Measurements from ENCODE around the gene NPB.

The NPB gene

GRCh38 chr17:81927653-81928543, 25.9 kb downstream of the NPB start, which contains the start of gene MAFG:
TSS of gene MAFG (minus strand) at chr17:81927735. CDS start at chr17:81923185, 4,550 bp downstream.
- peak within 1 kb of the TSS; percentile 99 for H3K4me2 ChIP-seq (ENCODE audit: low read depth, low read length)
- no peaks in the 10 kb centered on the region for H3K9me3 ChIP-seq (replicated peaks; ENCODE audit: insufficient read depth, low read length)
- H2AFZ ChIP-seq (ENCODE audit: low read length), result peak within 1 kb of the TSS; percentile 74
- peak; percentile 51 for TF ChIP-seq CTCF (IDR thresholded peaks at IDR 0.05; ENCODE audit: low read length)
- no peak for TF ChIP-seq EZH2phosphoT487 (IDR thresholded peaks at IDR 0.05; ENCODE audit: low read length)
- peaks cover 49% of the 10 kb centered on the region for H3K79me2 ChIP-seq (ENCODE audit: low read length)
- peak within 1 kb of the TSS; percentile 74 for H3K9ac ChIP-seq (ENCODE audit: low read length)
- H3K9me2 ChIP-seq (replicated peaks; ENCODE audit: insufficient read depth, low read length), result no peaks in the 10 kb centered on the region
- no peaks in the 10 kb centered on the region for H3K36me3 ChIP-seq (replicated peaks; ENCODE audit: insufficient read depth, low read length)
- peaks cover 23% of the 10 kb centered on the region for H3F3A ChIP-seq (ENCODE audit: insufficient read depth, low read length)
- peak; percentile 94 for DNase-seq
- H3K4me1 ChIP-seq (ENCODE audit: low read length), result peaks cover 21% of the 10 kb centered on the region
- H3K27me3 ChIP-seq (replicated peaks; ENCODE audit: insufficient read depth, low read length), result no peaks in the 10 kb centered on the region
- H3K27ac ChIP-seq (ENCODE audit: low read length), result peak within 1 kb of the TSS; percentile 56
- H3K4me3 ChIP-seq (ENCODE audit: low read length), result peak within 1 kb of the TSS; percentile 85
- H4K20me1 ChIP-seq (ENCODE audit: insufficient read depth, low read length), result 0 out of 2 replicates have a peak, but pooled peaks cover 3% of the 10 kb centered on the region

- H3K9me2 ChIP-seq (replicated peaks; ENCODE audit: insufficient read depth, low read length), result no peaks in the 10 kb centered on the region
- H2AFZ ChIP-seq (ENCODE audit: low read length), result peak overlapping the region; percentile 74
- H3K4me1 ChIP-seq (ENCODE audit: low read length), result peaks cover 21% of the 10 kb centered on the region
- H3K27me3 ChIP-seq (replicated peaks; ENCODE audit: insufficient read depth, low read length), result no peaks in the 10 kb centered on the region
- peak overlapping the region; percentile 99 for H3K4me2 ChIP-seq (ENCODE audit: low read depth, low read length)
- TF ChIP-seq CTCF (IDR thresholded peaks at IDR 0.05; ENCODE audit: low read length) (no peak), EZH2 (optimal IDR thresholded peaks at IDR 0.05; ENCODE audit: low read depth, low read length) (no peak), EZH2phosphoT487 (IDR thresholded peaks at IDR 0.05; ENCODE audit: low read length) (no peak)
- H3K79me2 ChIP-seq (ENCODE audit: low read length), result peaks cover 41% of the 10 kb centered on the region
- H3K9me3 ChIP-seq (replicated peaks; ENCODE audit: insufficient read depth, low read length), result no peaks in the 10 kb centered on the region
- peak overlapping the region; percentile 85 for H3K4me3 ChIP-seq (ENCODE audit: low read length)
- peaks cover 23% of the 10 kb centered on the region for H3F3A ChIP-seq (ENCODE audit: insufficient read depth, low read length)
- no peak overlapping the region for H3K27ac ChIP-seq (ENCODE audit: low read length)
- H3K9ac ChIP-seq (ENCODE audit: low read length), result peak overlapping the region; percentile 62; the same call in 1 of the 2 replicates
- no peak for DNase-seq
- H4K20me1 ChIP-seq (ENCODE audit: insufficient read depth, low read length), result 0 out of 2 replicates have a peak, but pooled peaks cover 3% of the 10 kb centered on the region
- H3K36me3 ChIP-seq (replicated peaks; ENCODE audit: insufficient read depth, low read length), result no peaks in the 10 kb centered on the region
These were observed 26.7 kb downstream of the NPB start for GRCh38 chr17:81928544-81929252.

GRCh38 chr17:81929253-81930141, 27.5 kb downstream of the NPB start:
- no peak for DNase-seq
- Histone ChIP-seq H3K9ac (ENCODE audit: low read length) (no peak overlapping the region), H2AFZ (ENCODE audit: low read length) (no peak overlapping the region), H3F3A (ENCODE audit: insufficient read depth, low read length) (peaks cover 15% of the 10 kb centered on the region), H3K4me2 (ENCODE audit: low read depth, low read length) (no peak overlapping the region), H3K4me3 (ENCODE audit: low read length) (no peak overlapping the region), H3K79me2 (ENCODE audit: low read length) (peaks cover 33% of the 10 kb centered on the region), H3K27me3 (replicated peaks; ENCODE audit: insufficient read depth, low read length) (no peaks in the 10 kb centered on the region), H4K20me1 (ENCODE audit: insufficient read depth, low read length) (0 out of 2 replicates have a peak, but pooled peaks cover 3% of the 10 kb centered on the region), H3K4me1 (ENCODE audit: low read length) (peaks cover 17% of the 10 kb centered on the region), H3K36me3 (replicated peaks; ENCODE audit: insufficient read depth, low read length) (no peaks in the 10 kb centered on the region), H3K9me3 (replicated peaks; ENCODE audit: insufficient read depth, low read length) (no peaks in the 10 kb centered on the region), H3K27ac (ENCODE audit: low read length) (no peak overlapping the region), H3K9me2 (replicated peaks; ENCODE audit: insufficient read depth, low read length) (no peaks in the 10 kb centered on the region)
- TF ChIP-seq EZH2 (optimal IDR thresholded peaks at IDR 0.05; ENCODE audit: low read depth, low read length) (no peak), EZH2phosphoT487 (IDR thresholded peaks at IDR 0.05; ENCODE audit: low read length) (no peak), CTCF (IDR thresholded peaks at IDR 0.05; ENCODE audit: low read length) (no peak)
